Smooth muscle cell (in vitro differentiated cells): ENCODE data around the gene AKT2. TPM values are rescaled to one million over a fixed set of nuclear protein-coding genes. Genes with fewer than 3 reads are reported as not detected.

Experiments used
- DNase-seq: peaks from one replicate; lab custom pipeline; 2025; ENCODE audit not compliant: unreplicated experiment; lab: John Stamatoyannopoulos, UW
- H2AFZ ChIP-seq: fragments of 200-600 bp; sonication (generic); 2 replicates; pipeline ENCODE4 v1.6.0; 2016; ENCODE audit warnings: antibody characterized with exemption, low read depth, mild to moderate bottlenecking
- H3F3A ChIP-seq: fragments of 200-600 bp; sonication (generic); 2 replicates; pipeline ENCODE4 v1.6.0; 2017; ENCODE audit warnings: antibody characterized with exemption, low read depth
- H3K27ac ChIP-seq: fragments of 200-600 bp; sonication (generic); 2 replicates; pipeline ENCODE4 v1.5.1; 2016; ENCODE audit warnings: low read depth, mild to moderate bottlenecking
- H3K27me3 ChIP-seq: fragments of 200-600 bp; sonication (generic); 2 replicates; pipeline ENCODE4 v1.6.1; 2016; ENCODE audit warnings: low read depth, mild to moderate bottlenecking
- H3K36me3 ChIP-seq: fragments of 200-600 bp; sonication (generic); 2 replicates; pipeline ENCODE4 v1.5.1; 2016; ENCODE audit warnings: low read depth
- H3K4me1 ChIP-seq: fragments of 200-600 bp; sonication (generic); 2 replicates; pipeline ENCODE4 v1.5.1; 2016; ENCODE audit warnings: low read depth
- H3K4me2 ChIP-seq: fragments of 200-600 bp; sonication (generic); 2 replicates; pipeline ENCODE4 v1.6.0; 2016; ENCODE audit warnings: mild to moderate bottlenecking
- H3K4me3 ChIP-seq: fragments of 200-600 bp; sonication (generic); 2 replicates; pipeline ENCODE4 v1.5.1; 2016; ENCODE audit warnings: mild to moderate bottlenecking
- H3K79me2 ChIP-seq: fragments of 200-600 bp; sonication (generic); 2 replicates; pipeline ENCODE4 v1.6.0; 2016; ENCODE audit warnings: low read depth, mild to moderate bottlenecking
- H3K9ac ChIP-seq: fragments of 200-600 bp; sonication (generic); 2 replicates; pipeline ENCODE4 v1.6.0; 2016; ENCODE audit warnings: low read depth
- H3K9me3 ChIP-seq: fragments of 200-600 bp; sonication (generic); replicated peaks from 2 replicates; pipeline ENCODE4 v1.5.1; 2016; ENCODE audit warnings: low read depth
- H4K20me1 ChIP-seq: fragments of 200-600 bp; sonication (generic); 2 replicates; pipeline ENCODE4 v1.6.0; 2016; ENCODE audit warnings: low read depth
- WGBS: methylation state at CpG from one replicate; pipeline ENCODE4 v1.1.7; 2016; ENCODE audit warnings: low lambda C conversion rate; 5-methylcytosine and 5-hydroxymethylcytosine counted together
- polyA plus RNA-seq: library from polyadenylated mRNA; unstranded; fragments of >200 nt; fragmentation: Nextera tagmentation; extraction: Ambion mirVana; gene quantifications from 2 replicates; pipeline ENCODE4 v1.2.1, GENCODE V29; 2016
- total RNA-seq: library from RNA; depleted of rRNA; stranded (reverse); fragments of >200 nt; gene quantifications from 2 replicates; pipeline ENCODE4 v1.2.3, GENCODE V29; 2014
- TF ChIP-seq, protein P1 (sequence below): fragments of 200-600 bp; sonication (generic); IDR thresholded peaks from 2 replicates; pipeline ENCODE4 v1.5.1; 2017; ENCODE audit warnings: borderline replicate concordance, mild to moderate bottlenecking, antibody characterized with exemption; ENCODE audit not compliant: insufficient read depth, poor library complexity, severe bottlenecking

The AKT2 gene
- total and polyA plus RNA-seq, 2 experiments from 2014 or later = 26.6 to 62.6 TPM

DNA sequence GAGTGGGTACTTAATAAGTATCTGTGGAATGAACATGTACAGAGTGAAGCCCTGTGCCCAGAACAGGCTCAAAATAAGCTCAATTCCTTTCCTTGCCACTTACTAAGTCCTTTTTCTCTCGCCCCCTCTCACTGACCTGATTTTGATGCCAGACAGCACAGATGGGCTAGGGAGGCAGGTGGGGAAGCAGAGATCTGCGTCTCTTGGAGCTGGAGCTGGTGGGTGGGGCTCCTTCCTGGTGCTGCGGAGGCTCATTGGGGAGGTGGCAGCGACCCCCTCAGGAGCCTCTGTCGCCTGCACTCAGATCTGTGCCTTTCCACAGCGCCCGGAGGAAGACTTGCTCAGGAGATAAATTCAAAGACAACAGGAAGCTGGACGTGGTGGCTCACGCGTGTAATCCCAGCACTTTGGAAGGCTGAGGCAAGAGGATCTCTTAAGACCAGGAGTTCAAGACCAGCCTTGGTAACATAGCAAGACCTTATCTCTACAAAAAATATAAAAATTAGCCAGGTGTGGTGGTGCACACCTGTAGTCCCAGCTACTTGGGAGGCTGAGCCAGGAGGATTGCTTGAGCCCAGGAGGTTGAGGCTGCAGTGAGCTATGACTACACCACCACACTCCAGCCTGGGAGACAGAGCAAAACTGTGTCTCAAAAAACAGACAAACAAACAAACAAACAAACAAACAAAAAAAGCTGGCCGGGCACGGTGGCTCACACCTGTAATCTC, 14.6 kb downstream of the AKT2 start:
- TF ChIP-seq, protein P1, sequence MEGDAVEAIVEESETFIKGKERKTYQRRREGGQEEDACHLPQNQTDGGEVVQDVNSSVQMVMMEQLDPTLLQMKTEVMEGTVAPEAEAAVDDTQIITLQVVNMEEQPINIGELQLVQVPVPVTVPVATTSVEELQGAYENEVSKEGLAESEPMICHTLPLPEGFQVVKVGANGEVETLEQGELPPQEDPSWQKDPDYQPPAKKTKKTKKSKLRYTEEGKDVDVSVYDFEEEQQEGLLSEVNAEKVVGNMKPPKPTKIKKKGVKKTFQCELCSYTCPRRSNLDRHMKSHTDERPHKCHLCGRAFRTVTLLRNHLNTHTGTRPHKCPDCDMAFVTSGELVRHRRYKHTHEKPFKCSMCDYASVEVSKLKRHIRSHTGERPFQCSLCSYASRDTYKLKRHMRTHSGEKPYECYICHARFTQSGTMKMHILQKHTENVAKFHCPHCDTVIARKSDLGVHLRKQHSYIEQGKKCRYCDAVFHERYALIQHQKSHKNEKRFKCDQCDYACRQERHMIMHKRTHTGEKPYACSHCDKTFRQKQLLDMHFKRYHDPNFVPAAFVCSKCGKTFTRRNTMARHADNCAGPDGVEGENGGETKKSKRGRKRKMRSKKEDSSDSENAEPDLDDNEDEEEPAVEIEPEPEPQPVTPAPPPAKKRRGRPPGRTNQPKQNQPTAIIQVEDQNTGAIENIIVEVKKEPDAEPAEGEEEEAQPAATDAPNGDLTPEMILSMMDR = no peak
- peaks cover 83% of the 10 kb centered on the region for H3K79me2 ChIP-seq
- no peaks in the 10 kb centered on the region for H3K27me3 ChIP-seq
- no peak overlapping the region for H3K4me2 ChIP-seq
- H3K9ac ChIP-seq = no peak overlapping the region
- no peaks in the 10 kb centered on the region for H3K4me1 ChIP-seq
- peaks cover 17% of the 10 kb centered on the region for H3F3A ChIP-seq
- no peaks in the 10 kb centered on the region for H3K36me3 ChIP-seq
- peaks cover 99% of the 10 kb centered on the region for H4K20me1 ChIP-seq
- H3K9me3 ChIP-seq = no peaks in the 10 kb centered on the region
- H2AFZ ChIP-seq = no peak overlapping the region
- 90% methylated on average over 11 of the region's 12 CpGs for WGBS
- no peak for DNase-seq
- H3K4me3 ChIP-seq = no peak overlapping the region
- H3K27ac ChIP-seq = no peak overlapping the region

DNA sequence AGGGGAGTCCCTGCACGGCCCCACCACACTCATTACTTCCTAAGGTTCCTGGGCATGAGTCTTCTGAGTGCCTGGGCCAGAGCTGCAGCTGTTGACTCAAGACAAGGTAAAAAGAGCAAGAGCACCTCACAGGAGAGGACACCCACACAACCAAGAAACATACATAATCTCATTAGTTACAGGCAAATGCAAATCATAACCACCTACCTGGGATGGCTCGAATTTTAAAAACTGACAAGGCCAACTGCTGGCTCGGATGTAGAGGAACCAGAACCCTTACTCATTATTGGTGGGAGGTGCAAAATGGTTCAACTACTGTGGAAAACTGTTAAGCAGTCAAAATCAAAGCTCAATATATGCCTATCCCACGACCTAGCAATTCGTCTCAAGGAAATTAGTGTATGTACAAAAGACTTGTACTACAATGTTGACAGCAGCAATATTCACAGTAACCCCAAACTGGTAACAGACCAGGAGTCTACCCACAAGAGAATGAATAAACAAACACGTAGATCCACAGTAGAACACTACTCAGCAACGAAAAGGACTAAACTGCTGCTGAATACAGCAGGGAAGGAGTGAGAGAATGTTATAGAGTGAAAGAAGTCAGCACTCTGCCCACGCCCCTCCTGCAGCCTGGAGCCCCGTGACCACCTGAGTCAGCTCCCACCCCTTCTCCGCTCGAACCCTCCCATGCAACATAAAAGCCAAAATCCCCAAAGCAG, 15.8 kb downstream of the AKT2 start:
- Histone ChIP-seq H2AFZ (no peak overlapping the region), H3K27me3 (no peaks in the 10 kb centered on the region), H3K27ac (no peak overlapping the region), H3K79me2 (peaks cover 76% of the 10 kb centered on the region), H3K4me2 (no peak overlapping the region), H3K4me3 (no peak overlapping the region), H4K20me1 (peaks cover 99% of the 10 kb centered on the region), H3K9ac (no peak overlapping the region), H3K4me1 (no peaks in the 10 kb centered on the region), H3K36me3 (no peaks in the 10 kb centered on the region), H3K9me3 (no peaks in the 10 kb centered on the region), H3F3A (peaks cover 17% of the 10 kb centered on the region)
- DNase-seq = no peak
- TF ChIP-seq, protein P1 = no peak
- WGBS = 89% methylated on average over 11 of the region's 11 CpGs

DNA sequence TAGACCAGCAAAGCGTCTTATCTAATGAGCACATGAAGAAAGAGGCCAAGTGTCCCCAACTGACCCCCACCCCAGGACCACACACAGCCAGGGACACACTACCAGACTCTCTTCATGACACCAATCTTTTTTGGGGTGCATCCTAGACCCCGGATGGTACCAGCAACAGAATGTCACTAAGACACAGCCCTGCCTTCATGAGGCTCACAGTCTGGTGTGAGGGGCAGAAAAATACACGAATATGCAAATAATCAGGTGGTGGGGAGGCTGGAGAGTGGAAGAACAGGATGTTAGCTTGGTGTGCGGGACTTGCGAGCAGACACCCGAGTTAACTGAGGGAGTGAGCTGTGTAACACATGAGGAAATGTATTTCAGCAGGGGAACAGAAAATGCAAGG, 17.5 kb downstream of the AKT2 start:
- no peak for DNase-seq

More for the DNA sequence above, 17.5 kb downstream of the AKT2 start:
- Histone ChIP-seq H3K4me1 (no peaks in the 10 kb centered on the region), H3K9me3 (no peaks in the 10 kb centered on the region), H3K27ac (no peak overlapping the region), H3K4me2 (no peak overlapping the region), H4K20me1 (peaks cover 93% of the 10 kb centered on the region), H3K4me3 (no peak overlapping the region), H3K79me2 (peaks cover 58% of the 10 kb centered on the region), H3K9ac (no peak overlapping the region), H2AFZ (no peak overlapping the region), H3K27me3 (no peaks in the 10 kb centered on the region), H3F3A (peaks cover 17% of the 10 kb centered on the region), H3K36me3 (no peaks in the 10 kb centered on the region)
- 93% methylated on average over 6 of the region's 6 CpGs for WGBS
- TF ChIP-seq, protein P1 = no peak
